GM21737 (cell line): ENCODE results near the gene PNCK.
"Not testable (repeated sequence)": the region's sequence is repeated elsewhere in the genome, so short reads cannot be mapped to it uniquely, and the experiment has no call there.

ENCODE experiments used
- ATAC-seq: cut with Tn5 transposase; IDR thresholded peaks from one replicate; pipeline ENCODE4 v1.9.1; 2021; ENCODE audit warnings: mild to moderate bottlenecking, moderate library complexity; ENCODE audit not compliant: unreplicated experiment

PNCK gene

DNA sequence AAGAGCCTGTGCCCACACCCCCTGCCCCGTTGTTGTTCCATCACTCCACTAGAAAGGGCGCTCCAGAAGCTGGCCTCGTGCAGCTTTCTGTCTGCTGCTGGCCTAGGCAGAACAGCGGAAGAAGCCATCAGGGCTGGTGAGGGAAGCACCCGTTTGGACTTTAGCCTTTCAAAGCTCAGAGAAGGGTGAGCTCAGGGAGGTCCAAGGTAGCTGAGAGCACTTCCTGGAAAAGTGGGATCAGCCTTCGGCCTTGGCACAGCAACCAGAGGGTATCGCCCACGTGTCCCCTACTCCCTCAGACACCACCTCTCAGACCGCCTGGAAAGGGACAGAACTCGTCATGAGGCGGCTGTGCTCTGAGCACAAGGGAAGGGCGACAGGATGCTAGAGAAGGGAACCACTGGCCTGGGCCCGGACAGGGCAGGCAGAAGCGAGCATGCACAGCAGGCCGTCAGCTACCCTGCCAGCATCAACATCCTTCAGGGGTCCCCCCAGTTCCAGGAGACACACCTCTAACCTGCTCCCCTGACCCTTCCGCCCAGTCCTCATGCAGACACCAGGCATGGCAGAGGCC, 25.7 kb upstream of the PNCK start:
- ATAC-seq = not testable (repeated sequence)

DNA sequence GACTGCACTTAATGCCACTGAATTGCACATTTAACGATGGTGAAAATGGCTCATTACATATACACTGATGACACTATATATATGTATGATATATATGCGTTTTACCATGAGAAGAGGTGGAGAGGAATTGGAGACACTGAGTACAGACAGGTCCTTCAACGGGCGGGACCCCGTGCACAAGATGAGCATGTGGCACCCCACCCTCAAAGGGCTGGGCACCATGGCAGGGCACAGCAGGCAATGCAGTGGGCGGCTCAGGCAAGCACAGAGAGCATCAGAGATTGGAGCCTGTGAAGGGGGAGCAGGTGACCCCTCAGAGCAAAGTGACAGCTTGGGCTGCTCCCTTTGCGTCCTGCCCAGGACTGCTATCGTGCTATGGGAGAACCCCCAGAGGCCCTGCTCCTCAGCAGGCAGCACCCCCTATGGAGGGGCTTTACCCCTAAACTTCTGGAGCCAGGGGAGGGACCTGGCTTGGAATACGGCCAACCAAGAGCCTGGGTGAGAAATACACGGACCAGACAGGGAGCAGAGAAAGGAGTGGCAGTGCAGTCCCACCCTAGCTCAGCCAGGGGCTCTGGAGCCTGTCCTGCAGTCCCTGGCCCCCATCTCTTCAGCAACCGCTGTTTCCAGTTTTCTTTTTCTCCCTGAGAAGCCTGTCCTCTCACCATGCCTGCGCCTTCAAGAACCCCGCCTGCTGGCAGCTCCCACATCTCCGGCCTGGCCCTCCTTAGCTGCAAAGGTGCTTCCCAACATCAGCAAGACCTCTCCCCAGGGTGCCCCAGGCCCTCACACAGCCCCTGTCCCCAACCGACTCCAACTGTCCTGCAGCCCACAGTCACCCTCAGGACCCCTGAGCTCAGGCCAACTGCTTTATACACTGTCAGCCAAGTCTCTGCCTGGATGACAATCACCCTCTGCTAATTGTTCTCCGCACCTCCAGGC, 24.6 kb upstream of the PNCK start:
- no peak for ATAC-seq

DNA sequence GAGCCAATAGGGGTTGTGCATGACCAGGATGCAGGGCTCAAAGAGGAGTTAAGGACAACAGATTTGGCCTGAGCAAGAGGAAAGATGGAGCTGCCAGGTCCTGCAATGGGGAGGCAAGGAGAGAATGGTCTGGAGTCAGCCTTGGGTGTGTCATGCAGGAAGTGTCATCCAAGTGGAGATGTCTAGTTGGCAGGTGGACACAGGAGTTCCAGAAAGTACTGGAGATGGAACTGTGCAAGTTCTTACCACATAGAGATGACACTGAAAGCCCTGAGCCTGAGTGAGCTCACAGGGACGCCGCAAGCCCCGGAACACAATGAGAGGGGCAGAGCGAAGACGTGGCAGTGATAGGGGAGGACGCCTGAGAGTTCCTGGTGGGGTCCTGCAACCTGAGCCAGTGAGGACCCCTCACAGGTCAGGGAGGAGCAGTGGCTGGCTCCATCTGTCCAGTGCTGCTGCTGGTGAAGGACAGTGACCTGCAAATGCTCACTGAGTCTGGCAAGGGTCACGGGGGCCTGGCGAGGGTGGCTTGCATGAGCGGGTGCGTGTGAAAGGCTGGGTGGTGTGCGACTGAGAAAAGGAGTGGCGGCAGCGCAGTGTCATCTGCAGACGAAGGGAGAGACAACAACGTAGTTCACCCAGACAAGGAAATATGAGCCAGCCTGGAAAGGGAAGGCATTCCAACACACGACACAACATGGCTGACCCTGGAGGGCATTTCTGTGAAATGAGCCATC, 23.5 kb upstream of the PNCK start:
- ATAC-seq = not testable (repeated sequence)

DNA sequence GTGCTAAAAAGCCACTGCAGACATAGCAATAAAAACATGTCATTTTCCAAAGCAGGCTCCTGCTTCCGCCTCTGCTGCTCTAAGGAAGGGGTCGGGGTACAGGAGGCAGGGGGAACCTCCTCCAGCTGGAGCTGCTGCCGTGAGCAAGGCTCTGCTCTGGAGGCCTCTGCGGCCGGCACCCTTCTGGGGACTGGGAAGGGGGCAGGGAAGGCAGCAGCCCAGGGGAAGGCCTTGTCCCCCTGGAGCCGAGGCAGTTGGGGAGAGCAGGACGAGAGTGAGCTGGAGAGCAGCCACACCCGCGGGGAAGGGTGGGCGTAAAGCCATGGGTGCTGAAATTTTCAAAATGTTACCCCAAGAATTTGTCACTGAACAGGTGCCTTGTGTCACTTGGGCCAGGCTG, 22.9 kb upstream of the PNCK start:
- not testable (repeated sequence) for ATAC-seq

DNA sequence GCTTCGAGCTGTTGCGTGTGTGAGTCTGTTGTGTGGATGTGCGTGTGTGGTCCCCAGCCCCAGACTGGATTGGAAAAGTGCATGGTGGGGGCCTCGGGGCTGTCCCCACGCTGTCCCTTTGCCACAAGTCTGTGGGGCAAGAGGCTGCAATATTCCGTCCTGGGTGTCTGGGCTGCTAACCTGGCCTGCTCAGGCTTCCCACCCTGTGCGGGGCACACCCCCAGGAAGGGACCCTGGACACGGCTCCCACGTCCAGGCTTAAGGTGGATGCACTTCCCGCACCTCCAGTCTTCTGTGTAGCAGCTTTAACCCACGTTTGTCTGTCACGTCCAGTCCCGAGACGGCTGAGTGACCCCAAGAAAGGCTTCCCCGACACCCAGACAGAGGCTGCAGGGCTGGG, 22.5 kb upstream of the PNCK start:
- no peak for ATAC-seq

DNA sequence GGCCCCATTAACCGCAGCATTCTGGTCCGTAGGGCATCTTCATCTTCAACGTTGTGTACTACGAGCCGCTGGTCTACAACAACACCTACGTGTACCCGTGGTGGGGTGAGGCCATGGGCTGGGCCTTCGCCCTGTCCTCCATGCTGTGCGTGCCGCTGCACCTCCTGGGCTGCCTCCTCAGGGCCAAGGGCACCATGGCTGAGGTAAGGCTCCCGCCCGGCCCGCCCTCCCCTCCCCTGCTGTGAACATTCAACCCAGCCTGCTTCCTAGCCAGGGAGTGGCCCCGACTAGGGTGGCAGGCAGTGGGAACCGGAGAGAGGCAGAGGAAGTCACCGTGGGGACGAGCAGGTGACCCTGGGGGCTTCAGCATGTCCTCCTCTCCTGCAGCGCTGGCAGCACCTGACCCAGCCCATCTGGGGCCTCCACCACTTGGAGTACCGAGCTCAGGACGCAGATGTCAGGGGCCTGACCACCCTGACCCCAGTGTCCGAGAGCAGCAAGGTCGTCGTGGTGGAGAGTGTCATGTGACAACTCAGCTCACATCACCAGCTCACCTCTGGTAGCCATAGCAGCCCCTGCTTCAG, 21.2 kb upstream of the PNCK start:
- ATAC-seq = no peak

DNA sequence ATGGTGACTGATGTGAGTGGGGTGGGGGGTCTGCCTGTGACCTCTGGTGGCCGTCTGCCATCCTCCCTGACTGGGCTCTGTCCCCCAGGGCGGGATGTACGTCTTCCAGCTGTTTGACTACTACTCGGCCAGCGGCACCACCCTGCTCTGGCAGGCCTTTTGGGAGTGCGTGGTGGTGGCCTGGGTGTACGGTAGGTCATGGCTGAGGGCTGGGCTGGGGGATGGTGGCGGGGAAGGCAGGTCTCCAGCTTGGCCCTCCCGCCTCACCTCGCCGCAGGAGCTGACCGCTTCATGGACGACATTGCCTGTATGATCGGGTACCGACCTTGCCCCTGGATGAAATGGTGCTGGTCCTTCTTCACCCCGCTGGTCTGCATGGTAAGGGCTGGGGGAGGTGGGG, 20.6 kb upstream of the PNCK start:
- not testable (repeated sequence) for ATAC-seq

DNA sequence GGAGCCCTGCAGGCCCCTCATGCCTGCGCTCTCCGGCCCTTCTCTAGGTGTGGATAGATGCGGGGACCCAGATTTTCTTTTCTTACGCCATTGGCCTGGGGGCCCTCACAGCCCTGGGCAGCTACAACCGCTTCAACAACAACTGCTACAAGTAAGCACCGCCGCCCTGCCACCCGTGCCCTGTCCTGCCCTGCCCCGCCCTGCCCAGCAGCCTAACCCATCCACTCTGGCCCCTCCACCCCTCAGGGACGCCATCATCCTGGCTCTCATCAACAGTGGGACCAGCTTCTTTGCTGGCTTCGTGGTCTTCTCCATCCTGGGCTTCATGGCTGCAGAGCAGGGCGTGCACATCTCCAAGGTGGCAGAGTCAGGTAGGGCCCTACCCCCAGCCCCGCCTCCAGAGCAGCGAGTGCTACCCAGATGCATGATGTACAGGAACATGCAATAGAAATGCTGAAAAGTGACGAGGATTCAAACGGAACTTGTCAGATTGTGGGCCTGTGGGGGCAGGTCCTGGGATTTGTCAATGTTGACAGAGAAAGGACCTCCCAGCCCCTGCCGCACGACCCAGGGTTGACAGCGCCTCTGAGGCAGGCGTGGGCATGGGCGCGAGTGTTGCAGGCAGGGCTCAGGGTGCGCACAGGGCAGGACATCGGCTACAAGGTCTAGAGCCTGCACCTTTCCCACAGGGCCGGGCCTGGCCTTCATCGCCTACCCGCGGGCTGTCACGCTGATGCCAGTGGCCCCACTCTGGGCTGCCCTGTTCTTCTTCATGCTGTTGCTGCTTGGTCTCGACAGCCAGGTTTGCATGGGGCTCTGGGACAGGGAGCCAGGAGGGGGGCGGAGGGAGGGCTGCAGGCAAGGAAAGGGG, 19.8 kb upstream of the PNCK start:
- no peak for ATAC-seq

DNA sequence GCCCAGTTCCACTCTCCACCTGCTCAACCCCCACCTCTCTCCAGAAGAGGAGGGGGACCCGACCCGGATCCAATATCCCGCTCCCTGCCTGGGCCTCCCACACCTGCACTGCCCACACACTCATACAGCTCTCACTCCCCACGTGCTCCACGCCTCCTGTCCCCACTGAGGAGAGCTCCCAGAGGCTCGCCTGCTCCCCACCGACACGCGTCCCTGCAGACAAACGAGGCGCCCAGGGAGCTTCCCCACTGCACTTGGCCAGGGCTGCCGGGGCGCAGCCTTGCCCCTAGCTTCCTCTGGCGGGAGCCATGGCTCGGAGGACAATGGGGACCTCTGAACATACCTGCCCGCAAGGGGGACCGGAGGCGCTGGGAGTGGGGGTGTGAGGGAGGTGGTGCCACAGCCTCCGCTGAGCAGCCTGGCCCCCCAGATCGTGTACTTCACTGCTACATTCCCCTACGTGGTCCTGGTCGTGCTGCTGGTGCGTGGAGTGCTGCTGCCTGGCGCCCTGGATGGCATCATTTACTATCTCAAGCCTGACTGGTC, 19.1 kb upstream of the PNCK start:
- ATAC-seq = no peak

DNA sequence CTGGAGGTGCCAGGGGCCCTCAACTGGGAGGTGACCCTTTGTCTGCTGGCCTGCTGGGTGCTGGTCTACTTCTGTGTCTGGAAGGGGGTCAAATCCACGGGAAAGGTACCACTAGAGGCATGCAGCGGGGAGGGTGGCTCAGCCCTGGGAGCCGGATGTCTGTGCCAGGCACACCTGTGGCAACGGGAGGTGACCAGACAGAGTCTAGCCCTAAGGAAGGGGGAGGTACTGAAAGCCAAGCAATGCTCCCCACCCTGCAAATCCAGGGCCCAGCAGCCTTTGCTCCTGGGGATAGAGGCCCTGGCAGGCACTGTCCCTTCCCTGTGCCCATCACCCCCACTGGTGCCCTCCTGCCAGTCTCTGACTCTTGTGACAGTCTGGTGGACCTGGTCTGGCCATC, 18.4 kb upstream of the PNCK start:
- no peak for ATAC-seq

DNA sequence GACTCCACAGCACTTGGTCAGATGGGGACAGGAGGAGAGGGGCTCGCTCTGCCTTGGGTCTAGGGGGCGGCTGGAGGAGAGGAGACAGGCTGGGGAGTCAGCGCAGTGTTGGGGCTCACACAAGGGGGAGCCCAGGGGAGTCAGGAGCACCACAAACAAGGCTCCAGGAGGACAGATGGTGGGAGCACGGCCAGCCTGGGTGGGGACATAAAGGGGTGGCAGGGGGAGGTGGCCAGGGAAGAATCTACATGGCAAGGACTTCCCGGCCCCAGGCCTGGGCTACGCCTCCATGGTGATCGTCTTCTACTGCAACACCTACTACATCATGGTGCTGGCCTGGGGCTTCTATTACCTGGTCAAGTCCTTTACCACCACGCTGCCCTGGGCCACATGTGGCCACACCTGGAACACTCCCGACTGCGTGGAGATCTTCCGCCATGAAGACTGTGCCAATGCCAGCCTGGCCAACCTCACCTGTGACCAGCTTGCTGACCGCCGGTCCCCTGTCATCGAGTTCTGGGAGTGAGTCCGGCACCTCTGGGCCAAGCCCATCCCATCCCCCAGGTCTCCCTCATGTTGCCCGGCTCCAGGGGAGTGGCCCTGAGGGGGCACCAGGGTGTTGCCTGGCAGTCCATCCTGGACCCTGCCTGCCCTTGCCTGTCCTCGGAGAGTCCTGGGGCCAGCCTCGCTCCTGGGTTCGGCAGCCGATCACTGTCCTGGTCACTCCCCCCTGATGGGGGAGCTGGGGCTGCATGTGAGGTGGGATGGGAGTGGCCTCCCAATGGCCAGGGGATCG, 17.6 kb upstream of the PNCK start:
- not testable (repeated sequence) for ATAC-seq

DNA sequence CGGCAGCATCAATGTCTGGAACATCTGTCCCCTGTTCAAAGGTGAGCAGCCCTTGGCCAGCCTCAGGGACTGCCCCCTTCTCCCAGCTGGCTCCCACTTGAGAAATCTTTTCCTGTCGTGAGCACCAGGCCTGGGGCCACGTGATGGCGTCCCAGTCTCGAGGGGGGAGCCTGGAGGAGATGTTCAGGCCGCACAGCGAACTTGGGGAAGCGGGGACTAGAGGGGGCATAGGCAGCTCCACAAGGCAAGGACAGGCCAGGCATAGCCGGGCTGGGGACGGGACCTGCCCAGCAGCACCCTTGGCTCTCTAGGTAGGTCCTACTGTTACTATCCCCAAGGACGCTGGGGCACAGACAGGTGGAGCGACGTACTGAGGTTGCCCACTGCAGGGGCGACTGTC, 16.9 kb upstream of the PNCK start:
- ATAC-seq = no peak

DNA sequence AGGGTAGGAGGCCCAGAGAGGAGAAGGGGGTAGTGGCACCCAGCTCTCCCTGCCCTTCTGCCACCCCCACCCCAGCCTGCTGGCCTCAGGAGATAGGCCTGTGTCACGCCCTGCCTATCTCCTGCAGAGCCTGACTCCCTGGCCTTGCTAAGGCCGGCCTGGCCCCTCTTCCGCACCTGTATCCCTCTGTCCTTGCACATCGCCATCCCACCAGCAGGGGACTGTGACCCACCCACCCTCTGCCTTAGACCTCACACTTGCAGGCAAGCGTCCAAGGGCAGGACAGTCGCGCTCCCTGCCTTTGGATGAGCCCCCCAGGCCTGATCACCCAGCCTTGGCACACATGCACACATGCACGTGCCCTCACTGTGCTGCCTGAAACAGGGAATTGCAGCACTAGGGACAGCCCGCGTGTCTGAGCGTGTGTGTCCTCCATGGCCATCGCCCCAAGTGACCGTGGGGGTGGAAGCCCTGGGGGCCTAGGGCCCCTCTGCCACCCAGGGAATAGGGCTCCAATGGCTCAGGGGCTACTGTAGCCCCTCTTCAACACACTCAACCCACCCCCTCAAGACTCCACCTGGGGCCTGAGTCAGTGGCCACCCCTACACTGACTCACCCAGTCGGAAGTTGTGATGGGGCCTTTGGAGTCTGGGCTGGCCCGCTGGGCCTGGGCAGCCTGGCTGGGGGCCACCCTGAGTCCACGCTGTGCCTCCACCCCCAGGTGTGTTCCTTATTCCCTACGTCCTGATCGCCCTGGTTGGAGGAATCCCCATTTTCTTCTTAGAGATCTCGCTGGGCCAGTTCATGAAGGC, 16.2 kb upstream of the PNCK start:
- ATAC-seq = no peak

DNA sequence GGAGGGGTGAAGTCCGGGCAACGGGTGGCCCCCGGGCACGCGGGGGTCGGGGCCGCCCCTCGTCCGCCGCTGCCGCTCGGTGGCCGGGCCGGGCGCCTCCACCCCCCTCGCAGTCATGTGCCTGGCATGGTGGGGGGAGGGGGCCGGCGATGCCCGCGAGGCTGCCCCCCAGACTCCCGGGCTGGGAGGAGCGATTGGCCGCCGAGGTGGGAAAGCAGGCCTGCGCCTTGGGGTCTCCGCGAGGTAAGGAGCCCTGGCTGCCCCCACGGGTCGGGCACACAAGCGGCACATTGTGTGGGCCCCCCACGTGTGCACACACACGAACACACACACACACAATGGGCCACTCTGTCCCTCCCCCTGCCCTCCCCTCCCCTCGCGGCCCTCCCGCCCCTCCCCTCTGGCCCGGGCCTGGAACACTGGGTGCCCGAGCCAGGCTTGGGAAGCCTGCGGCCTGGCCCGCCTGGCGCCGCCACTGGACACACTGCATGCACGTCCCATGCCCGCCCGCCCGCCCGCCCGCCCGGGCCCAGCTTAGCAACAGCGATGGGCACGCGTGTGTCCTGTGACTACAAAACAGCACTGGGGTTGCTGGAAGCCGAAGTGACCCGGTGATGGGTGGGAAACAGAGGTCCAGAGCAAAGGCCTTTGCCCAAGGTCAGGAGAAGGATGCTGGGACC, 15.4 kb upstream of the PNCK start:
- ATAC-seq = no peak

DNA sequence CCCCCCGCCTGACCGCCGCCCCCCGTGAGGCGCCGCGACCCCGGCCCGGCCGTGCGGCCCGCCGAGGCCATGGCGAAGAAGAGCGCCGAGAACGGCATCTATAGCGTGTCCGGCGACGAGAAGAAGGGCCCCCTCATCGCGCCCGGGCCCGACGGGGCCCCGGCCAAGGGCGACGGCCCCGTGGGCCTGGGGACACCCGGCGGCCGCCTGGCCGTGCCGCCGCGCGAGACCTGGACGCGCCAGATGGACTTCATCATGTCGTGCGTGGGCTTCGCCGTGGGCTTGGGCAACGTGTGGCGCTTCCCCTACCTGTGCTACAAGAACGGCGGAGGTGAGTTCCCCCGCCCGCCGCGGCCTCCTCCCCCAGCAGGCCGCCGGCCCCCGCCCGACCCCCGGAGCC, 14.9 kb upstream of the PNCK start:
- no peak for ATAC-seq

DNA sequence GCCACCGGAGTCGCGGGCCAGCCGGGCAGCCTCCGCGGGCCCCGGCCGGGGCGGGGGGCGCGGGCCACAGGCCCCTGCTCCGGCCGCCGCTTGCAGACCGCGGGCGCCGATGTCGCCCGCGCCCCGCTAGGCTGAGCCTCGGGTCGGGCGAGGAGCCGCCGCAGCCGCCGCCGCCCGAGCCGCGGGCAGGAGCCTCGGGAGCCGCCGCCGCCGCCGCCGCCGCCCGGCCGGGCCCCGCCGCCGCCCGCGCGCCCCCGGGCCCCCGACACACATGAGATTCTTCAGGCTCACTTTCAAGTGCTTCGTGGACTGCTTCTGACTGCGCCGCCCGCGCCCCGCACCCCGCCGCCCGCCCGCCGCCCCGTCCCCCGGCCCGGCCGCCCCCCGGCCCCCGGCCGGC, 14.5 kb upstream of the PNCK start:
- ATAC-seq = no peak

DNA sequence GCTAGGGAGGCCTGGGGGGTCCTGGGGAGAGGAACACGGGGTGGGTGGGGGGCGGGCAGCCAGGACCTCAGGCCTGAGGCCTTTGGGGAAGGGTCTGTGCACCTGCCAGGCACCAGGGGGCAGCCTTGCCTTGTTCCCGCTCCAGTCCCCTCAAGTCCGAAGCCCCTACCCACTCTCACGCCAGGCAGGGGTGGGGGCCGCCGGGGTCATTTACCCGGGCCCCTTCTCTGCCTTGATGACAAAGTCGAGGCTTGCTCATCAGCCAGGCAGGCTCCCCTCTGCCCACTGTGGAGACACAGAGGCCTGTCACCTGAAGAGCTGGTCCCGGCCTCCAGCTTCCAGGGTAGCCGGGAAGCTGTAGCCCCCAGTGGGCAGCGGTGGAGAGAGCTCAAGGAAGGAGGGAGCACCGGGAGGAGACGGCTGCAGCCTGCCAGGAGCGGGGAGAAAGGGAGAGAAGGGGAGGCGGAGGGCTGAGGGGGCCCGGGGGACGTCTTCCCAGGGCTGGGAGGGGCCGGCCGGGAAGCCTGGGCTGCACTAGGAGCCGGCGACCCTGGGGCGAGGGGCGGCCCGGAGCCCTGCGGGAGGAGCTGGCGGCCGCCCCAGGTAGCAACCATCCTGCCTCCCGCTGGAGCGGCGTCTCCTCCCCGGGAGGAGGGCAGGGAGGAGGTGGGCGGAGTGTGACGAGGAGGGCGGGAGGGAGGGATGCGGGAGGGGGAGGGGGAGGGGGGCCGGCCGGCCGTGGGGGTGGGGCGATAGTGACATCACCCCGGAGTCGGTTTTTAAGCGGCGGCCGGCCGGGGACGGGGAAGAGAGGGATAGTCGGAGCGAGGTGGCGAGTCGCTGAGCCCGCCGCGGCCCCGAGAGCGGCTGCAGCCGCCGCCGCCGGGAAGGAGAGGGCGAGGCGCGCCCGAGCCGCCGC, 13.8 kb upstream of the PNCK start, which contains the start of gene SLC6A8:
Gene SLC6A8 (plus strand): TSS at position 806 of the 919 bp plus-strand sequence. CDS start 649 bp downstream, outside the sequence.
- no peak for ATAC-seq
